ENCODE data around the gene CA9. TPM values are rescaled to one million over a fixed set of nuclear protein-coding genes. Genes with fewer than 3 reads are reported as not detected.

The CA9 gene
- total RNA-seq, 1 donor from 2014 or later, result 0.09 TPM

GRCh38 chr9:35729700-35730485 lies 56.2 kb downstream of the CA9 start:
- TF ChIP-seq CTCF (IDR thresholded peaks at IDR 0.05) (peak; percentile 63), EZH2 (IDR thresholded peaks at IDR 0.05) (no peak)
- Mint-ChIP-seq H3K27me3 (ENCODE audit: insufficient read depth, low read depth) (peaks cover 2% of the 10 kb centered on the region), H3K36me3 (peaks cover 5% of the 10 kb centered on the region), H3K9me3 (no peaks in the 10 kb centered on the region), H3K4me1 (peaks cover 25% of the 10 kb centered on the region), H3K27ac (no peak overlapping the region), H3K4me3 (no peak overlapping the region)
- Histone ChIP-seq H3K36me3 (no peaks in the 10 kb centered on the region), H3K9me3 (ENCODE audit: low read depth) (no peaks in the 10 kb centered on the region), H3K27me3 (no peaks in the 10 kb centered on the region), H3K79me2 (ENCODE audit: low read depth) (peaks cover 77% of the 10 kb centered on the region), H3K9ac (no peak overlapping the region), H3K4me2 (peak overlapping the region; percentile 80), H3K4me1 (peaks cover 55% of the 10 kb centered on the region), H4K20me1 (ENCODE audit: low read depth) (peaks cover 15% of the 10 kb centered on the region), H3F3A (ENCODE audit: low read depth) (peaks cover 55% of the 10 kb centered on the region), H3K27ac (no peak overlapping the region), H2AFZ (replicated peaks) (no peak overlapping the region), H3K4me3 (peak overlapping the region; percentile 35)
- DNase-seq (ENCODE audit: low spot score), result peak; percentile 70

- H3K9ac ChIP-seq, result no peak overlapping the region
- no peaks in the 10 kb centered on the region for H3K9me3 Mint-ChIP-seq
- H3F3A ChIP-seq (ENCODE audit: low read depth), result peaks cover 59% of the 10 kb centered on the region
- H3K4me1 ChIP-seq, result peaks cover 55% of the 10 kb centered on the region
- H3K27ac Mint-ChIP-seq, result no peak overlapping the region
- TF ChIP-seq EZH2 (IDR thresholded peaks at IDR 0.05) (no peak), EZH2phosphoT487 (IDR thresholded peaks at IDR 0.05) (no peak), CTCF (IDR thresholded peaks at IDR 0.05) (no peak)
- H3K36me3 ChIP-seq, result no peaks in the 10 kb centered on the region
- peaks cover 15% of the 10 kb centered on the region for H4K20me1 ChIP-seq (ENCODE audit: low read depth)
- peaks cover 75% of the 10 kb centered on the region for H3K79me2 ChIP-seq (ENCODE audit: low read depth)
- peaks cover 25% of the 10 kb centered on the region for H3K4me1 Mint-ChIP-seq
- H3K27ac ChIP-seq, result no peak overlapping the region
- DNase-seq (ENCODE audit: low spot score), result no peak
- peaks cover 5% of the 10 kb centered on the region for H3K36me3 Mint-ChIP-seq
- no peaks in the 10 kb centered on the region for H3K27me3 ChIP-seq
- H3K4me2 ChIP-seq, result peak overlapping the region; percentile 80
- H3K4me3 Mint-ChIP-seq, result no peak overlapping the region
- H3K9me3 ChIP-seq (ENCODE audit: low read depth), result no peaks in the 10 kb centered on the region
- H3K4me3 ChIP-seq, result peak overlapping the region; percentile 71
- no peak overlapping the region for H2AFZ ChIP-seq (replicated peaks)
- peaks cover 2% of the 10 kb centered on the region for H3K27me3 Mint-ChIP-seq (ENCODE audit: insufficient read depth, low read depth)
Observed at GRCh38 chr9:35730486-35730854, 56.7 kb downstream of the CA9 start.

Small RNA genes lying within 50 kb of the gene (microRNA-seq; reads per million reads assigned to microRNA genes)
- gene MIR6852, result not detected

Small RNA genes lying within 50 kb of the gene (small RNA-seq; reads per million reads assigned to genes)
- gene RMRP, result not detected
- gene RN7SL22P, result not detected

Other genes starting within 250 kb of the CA9 start
- gene RUSC2, start 183.8 kb upstream of the CA9 start, total RNA-seq (ENCODE audit: low replicate concordance), result 3.5 and 9.9 TPM in 2 replicates
- gene TESK1, start 68.7 kb upstream of the CA9 start, total RNA-seq (ENCODE audit: low replicate concordance), result 5.2 and 12.4 TPM in 2 replicates
- 0.56 and 1.4 TPM in 2 replicates for gene CD72, start 55.5 kb upstream of the CA9 start, total RNA-seq (ENCODE audit: low replicate concordance)
- 0.56 and 0.86 TPM in 2 replicates for gene SIT1, start 23.0 kb upstream of the CA9 start, total RNA-seq (ENCODE audit: low replicate concordance)
- 1,307 and 2,709 TPM in 2 replicates for gene RMRP, start 15.9 kb upstream of the CA9 start, total RNA-seq (ENCODE audit: low replicate concordance)
- 3.8 and 10.6 TPM in 2 replicates for gene CCDC107, start 15.6 kb upstream of the CA9 start, total RNA-seq (ENCODE audit: low replicate concordance)
- 13.2 and 31.9 TPM in 2 replicates for gene ARHGEF39, start 8.7 kb upstream of the CA9 start, total RNA-seq (ENCODE audit: low replicate concordance)
- gene TPM2, start 16.0 kb downstream of the CA9 start, total RNA-seq (ENCODE audit: low replicate concordance), result 174 and 241 TPM in 2 replicates
- gene TLN1, start 58.3 kb downstream of the CA9 start, total RNA-seq (ENCODE audit: low replicate concordance), result 36.7 and 71.5 TPM in 2 replicates
- 27.9 and 30.3 TPM in 2 replicates for gene CREB3, start 58.7 kb downstream of the CA9 start, total RNA-seq (ENCODE audit: low replicate concordance)
- 44.8 and 74.5 TPM in 2 replicates for gene GBA2, start 75.3 kb downstream of the CA9 start, total RNA-seq (ENCODE audit: low replicate concordance)
- 11.2 and 20.1 TPM in 2 replicates for gene RGP1, start 75.4 kb downstream of the CA9 start, total RNA-seq (ENCODE audit: low replicate concordance)
- not detected in 2 replicates for gene MSMP, start 80.3 kb downstream of the CA9 start, total RNA-seq (ENCODE audit: low replicate concordance)
- 5.6 and 8.6 TPM in 2 replicates for gene NPR2, start 117.7 kb downstream of the CA9 start, total RNA-seq (ENCODE audit: low replicate concordance)
- 1.3 and 1.6 TPM in 2 replicates for gene SPAG8, start 138.3 kb downstream of the CA9 start, total RNA-seq (ENCODE audit: low replicate concordance)
- gene HINT2, start 141.1 kb downstream of the CA9 start, total RNA-seq (ENCODE audit: low replicate concordance), result 21.8 and 35.9 TPM in 2 replicates
- gene FAM221B, start 154.8 kb downstream of the CA9 start, total RNA-seq (ENCODE audit: low replicate concordance), result not detected in 2 replicates
- 4.8 and 11.2 TPM in 2 replicates for gene TMEM8B, start 155.3 kb downstream of the CA9 start, total RNA-seq (ENCODE audit: low replicate concordance)
- gene OR13J1, start 196.5 kb downstream of the CA9 start, total RNA-seq (ENCODE audit: low replicate concordance), result not detected in 2 replicates
- gene HRCT1, start 232.3 kb downstream of the CA9 start, total RNA-seq (ENCODE audit: low replicate concordance), result not detected in 2 replicates
- 0.22 TPM in 1 of 2 replicates, not detected in the other for gene SPAAR, start 235.6 kb downstream of the CA9 start, total RNA-seq (ENCODE audit: low replicate concordance)

Measured in neural progenitor cell (in vitro differentiated cells).